ENCODE measurements around the gene PIEZO2. TPM values are rescaled to one million over a fixed set of nuclear protein-coding genes. Genes with fewer than 3 reads are reported as not detected.

The PIEZO2 gene
- polyA plus RNA-seq, 6 donors from 2014 or later = 0.21 TPM; not detected in 5

DNA sequence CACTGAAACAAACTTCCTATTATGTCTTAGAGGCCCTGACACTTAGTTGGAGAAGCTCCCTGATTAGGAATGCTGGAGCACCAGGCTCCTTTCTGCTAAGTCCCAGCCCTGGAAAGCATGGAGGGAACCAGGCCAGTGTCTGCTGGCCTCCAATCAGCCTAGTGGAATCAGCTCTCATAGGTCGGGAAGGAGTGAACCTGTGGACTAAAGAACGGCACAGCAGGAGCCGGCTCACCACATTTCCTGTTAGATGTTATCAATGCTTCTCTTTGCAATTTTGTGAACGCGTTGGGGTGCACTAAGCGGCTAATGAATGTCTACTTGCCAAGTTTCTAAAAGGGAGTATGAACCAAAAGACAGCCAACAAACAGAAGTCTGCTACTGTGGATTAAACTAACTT is 326.9 kb downstream of the PIEZO2 start:
- no peak for ATAC-seq (ENCODE audit: low read depth in 2 of 2)
- peaks cover 7 to 29% (median 15%) of the 10 kb centered on the region in 7 donors for H3K9me3 Mint-ChIP-seq

DNA sequence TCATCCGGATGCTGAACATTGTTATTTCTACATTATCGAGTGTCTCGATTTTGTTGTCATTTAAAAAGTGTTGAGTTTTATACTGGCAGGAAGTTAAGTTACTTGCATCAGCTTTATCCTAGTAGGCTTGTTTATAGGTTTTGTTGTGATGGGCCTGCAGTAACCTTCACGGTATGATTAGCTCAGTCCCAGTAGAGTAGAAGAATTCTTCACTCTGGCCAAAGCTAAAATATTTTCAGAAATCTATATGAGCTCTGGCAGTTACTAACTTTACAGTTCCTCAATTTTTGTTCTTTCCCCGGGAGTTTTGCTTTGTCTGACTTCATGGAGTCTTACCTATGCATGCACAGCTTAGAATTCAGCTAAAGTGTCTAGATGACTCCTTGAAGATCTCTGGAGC is 328.7 kb downstream of the PIEZO2 start:
- Mint-ChIP-seq H3K9me3 (peaks cover 5 to 24% (median 15%) of the 10 kb centered on the region in 7 donors), H3K27ac (no peak overlapping the region), H3K4me1 (no peaks in the 10 kb centered on the region), H3K4me3 (no peak overlapping the region), H3K36me3 (peaks cover 6 to 17% of the 10 kb centered on the region in 2 donors), H3K27me3 (peaks cover 17 to 30% (median 23%) of the 10 kb centered on the region in 3 donors)
- DNase-seq = no peak
- no peak for ATAC-seq (ENCODE audit: low read depth in 2 of 2)

More for the DNA sequence above, 326.9 kb downstream of the PIEZO2 start:
- Mint-ChIP-seq H3K27me3 (peaks cover 24 to 41% (median 37%) of the 10 kb centered on the region in 3 donors), H3K36me3 (peaks cover 6 to 17% of the 10 kb centered on the region in 2 donors), H3K4me3 (no peak overlapping the region), H3K4me1 (no peaks in the 10 kb centered on the region), H3K27ac (no peak overlapping the region)
- DNase-seq = no peak

DNA sequence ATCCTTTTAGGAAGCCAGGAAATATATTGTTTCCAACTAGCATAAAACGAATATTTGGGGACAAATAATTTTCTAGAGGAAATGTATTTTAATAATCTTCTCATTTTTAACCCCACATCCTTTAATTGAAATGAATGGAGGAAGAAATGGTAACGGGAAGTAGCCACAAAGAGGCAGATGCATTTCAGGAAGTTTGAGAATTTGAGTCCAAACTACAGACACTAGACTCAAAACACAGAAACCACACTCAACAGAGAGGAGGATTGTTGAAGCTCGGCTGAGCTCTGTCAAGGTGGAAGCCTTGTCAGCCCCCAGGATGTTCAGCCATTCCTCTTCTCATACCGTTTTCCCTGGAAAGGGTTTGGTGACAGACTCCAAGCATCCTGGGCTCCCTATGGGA is 335.0 kb downstream of the PIEZO2 start:
- ATAC-seq (ENCODE audit: low read depth in 2 of 2) (no peak), DNase-seq (no peak)
- Mint-ChIP-seq H3K9me3 (no peaks in the 10 kb centered on the region), H3K4me1 (no peaks in the 10 kb centered on the region), H3K27me3 (peaks cover 0 to 14% (median 7%) of the 10 kb centered on the region in 3 donors), H3K4me3 (no peak overlapping the region), H3K36me3 (no peaks in the 10 kb centered on the region), H3K27ac (no peak overlapping the region)

DNA sequence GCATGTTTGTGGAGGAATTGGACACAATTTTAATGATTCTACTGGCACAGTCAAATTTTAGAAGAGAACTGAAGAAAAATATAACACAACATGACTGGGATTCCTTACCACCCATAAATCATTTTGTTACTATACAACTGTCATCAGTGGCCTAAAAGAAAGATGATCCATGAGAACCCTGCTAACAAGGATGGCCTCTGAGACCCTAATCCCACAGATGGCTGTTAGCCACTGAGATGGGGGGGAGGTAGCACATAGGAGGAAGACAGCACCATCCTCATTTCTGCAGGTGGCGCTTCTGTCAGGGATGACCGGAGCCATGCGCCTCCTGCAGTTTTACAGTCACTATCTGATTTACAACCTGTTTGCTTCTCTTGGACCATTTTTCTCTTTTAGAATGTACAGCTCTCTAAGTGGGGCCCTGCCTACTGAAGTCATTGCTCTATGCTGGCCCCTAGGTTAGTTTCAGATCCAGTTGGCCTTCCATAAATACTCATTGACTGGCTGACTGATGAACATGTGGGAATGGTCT is 343.7 kb downstream of the PIEZO2 start:
- Mint-ChIP-seq H3K9me3 (no peaks in the 10 kb centered on the region), H3K4me1 (no peaks in the 10 kb centered on the region), H3K36me3 (no peaks in the 10 kb centered on the region), H3K27me3 (peaks cover 0 to 10% (median under 1%) of the 10 kb centered on the region in 3 donors), H3K4me3 (peak overlapping the region in 1 of 8 donors; percentile 2), H3K27ac (no peak overlapping the region)
- ATAC-seq (ENCODE audit: low read depth in 2 of 2) = no peak
- no peak for DNase-seq

DNA sequence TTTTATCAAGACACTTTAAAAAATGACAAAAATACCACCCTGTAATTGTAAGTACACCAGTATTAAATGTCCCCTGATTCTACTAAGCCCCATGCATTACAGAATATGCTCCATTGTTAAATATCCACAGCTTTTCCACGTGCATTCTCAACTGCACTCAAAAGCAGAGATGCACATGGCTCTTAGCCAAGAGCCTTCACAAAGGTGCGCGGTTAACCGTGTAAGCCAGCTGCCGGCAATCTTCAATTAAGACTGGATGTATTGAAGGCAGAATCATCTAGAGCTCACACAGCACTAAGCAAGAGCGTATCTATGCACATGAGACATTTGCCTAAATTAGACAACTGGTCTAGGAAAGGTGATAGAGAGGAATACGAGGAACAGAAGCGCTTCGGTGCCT is 345.2 kb downstream of the PIEZO2 start:
- Mint-ChIP-seq H3K27ac (peak overlapping the region in 1 of 6 donors; percentile 37), H3K4me3 (no peak overlapping the region), H3K9me3 (no peaks in the 10 kb centered on the region), H3K4me1 (no peaks in the 10 kb centered on the region), H3K36me3 (no peaks in the 10 kb centered on the region), H3K27me3 (peaks cover 0 to 10% (median 4%) of the 10 kb centered on the region in 3 donors)
- DNase-seq = no peak
- no peak for ATAC-seq (ENCODE audit: low read depth in 2 of 2)

DNA sequence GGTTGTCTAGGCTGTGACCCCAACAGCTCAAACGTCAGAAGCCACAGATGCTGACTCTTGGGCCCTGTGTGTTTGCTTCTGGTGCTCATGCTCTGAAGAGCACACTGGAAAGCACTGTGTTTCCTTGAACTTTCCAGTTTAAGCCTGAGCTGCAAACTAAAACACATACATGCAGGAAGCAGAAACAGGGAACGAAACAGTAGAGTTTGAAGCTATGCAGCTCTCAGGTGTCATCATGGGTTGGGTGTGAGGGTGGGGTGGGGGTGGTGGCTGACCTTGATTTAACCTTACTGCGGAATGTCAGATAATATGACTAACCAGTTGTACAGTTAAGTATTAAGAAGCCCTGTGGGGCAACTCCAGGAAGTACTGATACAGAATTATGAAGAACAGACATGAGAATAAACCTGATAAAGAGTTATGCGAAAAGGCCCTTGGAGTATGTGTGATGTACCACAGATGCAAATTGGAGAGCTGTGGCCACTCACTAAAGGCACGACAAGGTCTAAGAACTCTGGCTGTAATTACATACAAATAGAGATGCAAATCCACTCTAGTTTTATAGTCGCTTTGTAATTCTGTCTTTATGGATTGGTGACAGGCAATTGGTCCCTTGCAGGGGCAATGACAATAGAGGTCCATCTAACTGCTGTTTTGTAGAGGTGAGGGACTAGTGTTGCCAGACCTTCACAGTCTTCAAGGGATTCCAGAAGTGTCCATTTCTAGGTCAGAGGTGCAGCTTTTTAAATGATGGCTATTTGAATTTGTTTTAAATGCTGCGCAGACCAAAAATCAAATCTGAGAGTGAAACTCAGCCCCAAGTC is 350.4 kb downstream of the PIEZO2 start:
- H3K4me3 Mint-ChIP-seq = no peak overlapping the region
- DNase-seq (no peak), ATAC-seq (ENCODE audit: low read depth in 2 of 2) (no peak)
- no peaks in the 10 kb centered on the region for H3K4me1 Mint-ChIP-seq
- H3K36me3 Mint-ChIP-seq = no peaks in the 10 kb centered on the region
- H3K27ac Mint-ChIP-seq = no peak overlapping the region
- peaks cover 0 to 2% (median 0%) of the 10 kb centered on the region in 7 donors for H3K9me3 Mint-ChIP-seq
- peaks cover 1 to 8% (median 6%) of the 10 kb centered on the region in 3 donors for H3K27me3 Mint-ChIP-seq

DNA sequence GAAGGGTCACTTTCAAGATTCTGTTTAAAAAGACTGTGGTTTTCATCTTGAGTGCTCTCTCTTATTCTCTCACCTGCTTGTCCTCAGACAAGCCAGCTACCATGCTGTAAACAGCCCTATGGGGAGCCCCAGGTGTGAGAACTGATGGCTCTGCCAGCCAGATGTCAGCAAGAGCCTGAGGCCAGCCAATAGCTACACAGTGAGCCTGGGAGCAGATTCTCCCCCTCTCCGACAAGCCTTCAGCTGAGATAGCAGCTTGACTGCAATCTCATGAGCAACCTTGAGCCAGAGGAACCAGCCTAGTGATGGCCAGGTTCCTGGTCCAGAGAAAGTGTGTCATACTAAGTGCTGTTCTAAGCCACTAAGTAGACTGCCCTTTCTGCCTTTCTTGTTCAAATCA is 351.5 kb downstream of the PIEZO2 start:
- no peak overlapping the region for H3K27ac Mint-ChIP-seq
- no peaks in the 10 kb centered on the region for H3K4me1 Mint-ChIP-seq
- peaks cover 0 to 2% (median 0%) of the 10 kb centered on the region in 7 donors for H3K9me3 Mint-ChIP-seq

DNA sequence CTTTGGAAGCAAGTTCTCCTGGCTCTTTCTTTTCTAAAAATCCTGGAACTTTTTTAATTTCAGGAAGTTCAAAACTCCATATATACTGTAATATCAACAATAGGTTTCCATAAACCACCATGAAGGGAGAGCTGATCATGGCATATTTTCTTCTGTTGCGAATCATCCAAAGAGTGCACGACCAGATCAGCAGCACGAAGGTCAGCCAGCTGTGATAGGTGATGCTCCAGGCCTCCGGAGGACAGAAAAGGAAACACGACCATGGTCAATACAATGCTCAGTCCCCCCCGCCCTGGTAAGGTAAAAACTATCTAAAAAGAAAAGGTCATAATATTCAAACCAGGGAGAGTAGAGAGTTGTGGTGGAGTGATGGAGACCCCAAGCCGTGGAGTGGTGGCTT is 354.6 kb downstream of the PIEZO2 start:
- peaks cover 0 to 2% (median 0%) of the 10 kb centered on the region in 7 donors for H3K9me3 Mint-ChIP-seq
- H3K4me1 Mint-ChIP-seq = no peaks in the 10 kb centered on the region
- H3K27me3 Mint-ChIP-seq = peaks cover 13 to 16% (median 14%) of the 10 kb centered on the region in 3 donors
- peak overlapping the region in 2 of 6 donors; percentile 24 to 60 for H3K27ac Mint-ChIP-seq
- DNase-seq (no peak), ATAC-seq (ENCODE audit: low read depth in 2 of 2) (no peak)
- no peak overlapping the region for H3K4me3 Mint-ChIP-seq
- no peaks in the 10 kb centered on the region for H3K36me3 Mint-ChIP-seq

More for the DNA sequence above, 351.5 kb downstream of the PIEZO2 start:
- no peak for ATAC-seq (ENCODE audit: low read depth in 2 of 2)
- no peak for DNase-seq
- Mint-ChIP-seq H3K27me3 (peaks cover 6 to 16% (median 13%) of the 10 kb centered on the region in 3 donors), H3K4me3 (no peak overlapping the region), H3K36me3 (no peaks in the 10 kb centered on the region)

DNA sequence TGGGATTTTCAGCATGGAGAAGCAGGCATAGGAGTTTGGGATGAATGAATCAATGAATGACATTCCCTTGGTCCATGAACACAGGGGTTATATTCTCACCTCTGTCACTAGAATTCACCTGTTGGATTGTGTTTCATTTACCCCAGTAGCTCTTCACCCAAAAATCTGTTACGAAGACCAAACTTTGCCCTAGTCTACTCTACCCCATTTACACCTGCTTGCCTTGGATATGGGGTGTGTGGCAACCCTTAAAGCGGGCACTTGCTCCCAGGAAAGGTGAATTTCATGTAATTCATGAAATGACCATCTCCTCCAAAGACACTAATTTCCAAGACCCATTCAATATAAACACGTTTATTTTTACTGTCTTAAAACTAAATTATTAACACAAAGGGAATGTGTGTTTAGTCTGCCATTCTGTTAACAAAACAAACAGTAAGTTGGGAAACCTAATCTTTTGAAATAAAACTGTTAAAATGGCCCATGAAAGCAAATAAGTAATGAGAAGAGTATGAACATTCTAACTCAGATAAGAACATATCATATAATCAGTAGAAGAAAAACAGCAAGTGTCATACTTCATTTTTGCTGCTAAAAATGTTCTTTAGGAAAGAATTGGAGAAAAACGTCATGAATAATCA is 355.5 kb downstream of the PIEZO2 start:
- Mint-ChIP-seq H3K36me3 (no peaks in the 10 kb centered on the region), H3K27ac (no peak overlapping the region), H3K27me3 (peaks cover 13 to 23% (median 14%) of the 10 kb centered on the region in 3 donors), H3K4me1 (no peaks in the 10 kb centered on the region), H3K9me3 (peaks cover 0 to 2% (median 0%) of the 10 kb centered on the region in 7 donors), H3K4me3 (no peak overlapping the region)
- DNase-seq (no peak), ATAC-seq (ENCODE audit: low read depth in 2 of 2) (no peak)

DNA sequence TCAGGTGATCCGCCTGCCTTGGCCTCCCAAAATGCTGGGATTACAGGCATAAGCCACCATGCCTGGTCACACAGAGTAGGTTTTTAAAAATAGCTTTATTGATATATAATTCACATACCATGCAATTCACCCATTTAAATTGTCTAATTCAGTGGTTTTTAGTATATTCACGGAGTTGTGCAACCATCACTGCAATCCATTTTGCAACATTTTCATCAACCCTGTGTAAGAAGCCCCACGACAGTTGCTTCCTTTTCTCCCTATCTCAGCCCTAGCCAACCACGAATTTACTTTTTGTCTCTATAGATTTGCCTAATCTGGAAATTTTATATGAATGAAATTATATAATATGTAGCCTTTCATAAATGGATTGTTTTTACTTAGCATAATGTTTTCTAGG is 357.2 kb downstream of the PIEZO2 start:
- Mint-ChIP-seq H3K27ac (no peak overlapping the region), H3K4me1 (no peaks in the 10 kb centered on the region), H3K4me3 (no peak overlapping the region), H3K27me3 (peaks cover 13 to 24% (median 14%) of the 10 kb centered on the region in 3 donors), H3K36me3 (no peaks in the 10 kb centered on the region), H3K9me3 (peaks cover 0 to 2% (median 0%) of the 10 kb centered on the region in 7 donors)
- ATAC-seq (ENCODE audit: low read depth in 2 of 2) (no peak), DNase-seq (no peak)

DNA sequence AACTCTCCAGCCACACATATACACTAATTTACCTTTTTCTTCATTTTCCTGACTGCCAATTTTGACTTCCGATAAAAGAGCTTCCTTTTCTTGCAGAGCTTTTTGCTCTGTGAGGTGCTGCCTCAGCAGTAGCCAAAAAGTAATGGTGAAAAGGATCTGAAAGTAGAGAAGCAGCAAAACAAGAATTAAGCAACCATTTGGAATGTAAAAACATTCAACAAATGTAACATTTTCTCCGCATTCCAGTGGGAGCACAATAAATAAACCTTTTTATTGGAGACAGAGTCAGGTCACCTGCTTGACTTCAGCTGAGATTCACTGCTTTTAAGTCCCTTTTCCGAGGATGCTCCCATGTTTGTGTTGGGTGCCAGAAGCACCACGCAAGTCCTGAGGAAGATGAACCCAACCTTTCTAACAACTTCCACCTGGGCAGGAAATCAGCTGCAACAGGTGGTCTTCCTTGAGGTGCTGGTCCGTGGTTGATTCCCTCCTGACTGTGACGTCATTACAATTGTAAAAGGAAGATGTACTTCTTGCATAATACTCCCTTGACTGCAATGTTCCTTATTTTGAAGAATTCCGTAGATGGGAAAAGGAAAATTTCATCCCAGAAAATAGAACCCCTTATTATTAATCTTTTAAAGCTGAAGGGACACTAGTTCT is 358.1 kb downstream of the PIEZO2 start:
- no peak for ATAC-seq (ENCODE audit: low read depth in 2 of 2)
- H3K9me3 Mint-ChIP-seq = peaks cover 0 to 2% (median 0%) of the 10 kb centered on the region in 7 donors
- H3K4me3 Mint-ChIP-seq = no peak overlapping the region
- H3K27me3 Mint-ChIP-seq = peaks cover 13 to 24% (median 14%) of the 10 kb centered on the region in 3 donors
- no peaks in the 10 kb centered on the region for H3K4me1 Mint-ChIP-seq
- no peak for DNase-seq
- H3K36me3 Mint-ChIP-seq = no peaks in the 10 kb centered on the region
- no peak overlapping the region for H3K27ac Mint-ChIP-seq

DNA sequence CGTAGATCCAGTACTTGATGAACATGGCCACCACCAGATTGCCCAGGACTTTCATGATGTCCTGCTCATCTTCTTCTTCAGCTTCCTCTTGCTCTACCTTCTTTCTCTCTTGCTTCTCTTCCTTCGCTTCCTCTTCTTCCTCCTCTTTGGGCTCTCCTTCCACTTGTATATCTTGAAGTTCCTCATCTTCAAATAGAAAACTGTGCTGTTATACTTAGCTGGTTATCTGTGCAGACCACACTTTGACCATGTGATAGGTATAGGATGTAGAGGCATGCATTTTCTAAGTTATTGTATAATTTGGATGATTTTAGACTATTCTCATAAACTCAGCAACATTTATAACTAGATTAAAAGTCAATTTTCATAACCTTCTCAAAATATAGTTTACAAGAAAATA is 360.2 kb downstream of the PIEZO2 start:
- H3K36me3 Mint-ChIP-seq = no peaks in the 10 kb centered on the region
- no peaks in the 10 kb centered on the region for H3K4me1 Mint-ChIP-seq
- no peak overlapping the region for H3K27ac Mint-ChIP-seq
- peaks cover 27 to 36% (median 33%) of the 10 kb centered on the region in 3 donors for H3K27me3 Mint-ChIP-seq
- DNase-seq = no peak
- H3K9me3 Mint-ChIP-seq = peaks cover 0 to 3% (median 0%) of the 10 kb centered on the region in 7 donors
- no peak overlapping the region for H3K4me3 Mint-ChIP-seq
- ATAC-seq (ENCODE audit: low read depth in 2 of 2) = no peak

DNA sequence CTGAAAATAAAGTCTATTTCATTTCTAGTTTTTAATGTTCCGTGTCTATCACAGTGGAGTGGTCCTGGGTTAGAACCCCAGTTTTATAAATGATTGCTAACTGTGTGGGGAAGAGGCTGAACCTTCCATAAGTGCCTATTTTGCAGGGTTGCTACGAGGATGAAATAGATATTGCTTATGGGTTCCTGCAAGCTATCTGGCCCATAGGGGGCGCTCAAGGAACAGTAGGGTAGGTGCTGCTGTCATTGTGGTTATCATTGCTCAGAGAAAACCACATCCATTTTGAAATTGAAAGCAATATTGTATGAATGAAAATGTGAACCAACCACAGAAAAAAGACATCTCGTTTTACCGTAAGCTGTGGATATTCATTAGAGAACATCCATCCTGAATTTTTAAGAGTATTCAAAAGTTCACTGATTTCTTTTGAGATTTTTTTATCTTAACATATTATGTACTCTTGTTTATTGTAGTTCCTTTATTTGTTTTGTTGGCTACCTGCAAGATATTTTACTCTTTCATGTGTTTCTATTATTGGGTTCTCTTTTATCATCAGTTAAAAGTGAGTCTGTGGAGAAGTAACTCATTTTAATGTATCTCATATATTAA is 362.0 kb downstream of the PIEZO2 start:
- peaks cover 0 to 3% (median 0%) of the 10 kb centered on the region in 7 donors for H3K9me3 Mint-ChIP-seq
- H3K27me3 Mint-ChIP-seq = peaks cover 24 to 35% (median 31%) of the 10 kb centered on the region in 3 donors
- H3K4me3 Mint-ChIP-seq = no peak overlapping the region
- no peaks in the 10 kb centered on the region for H3K36me3 Mint-ChIP-seq
- ATAC-seq (ENCODE audit: low read depth in 2 of 2) (peak; percentile 71 to 85), DNase-seq (peak; percentile 60)
- no peaks in the 10 kb centered on the region for H3K4me1 Mint-ChIP-seq
- no peak overlapping the region for H3K27ac Mint-ChIP-seq
